CD14-positive monocyte (primary cell): Measurements from ENCODE around the gene TRMT10A. TPM values are rescaled to one million over a fixed set of nuclear protein-coding genes. Genes with fewer than 3 reads are reported as not detected.

ENCODE experiments used
- DNase-seq, 3 donors: peaks; one replicate each; pipeline ENCODE4 v3.0.0-alpha.2; 2011 to 2022
- H2AFZ ChIP-seq: 2 replicates; pipeline ENCODE4 v1.6.0; 2012; ENCODE audit warnings: mild to moderate bottlenecking, low read depth, low read length, inconsistent platforms; ENCODE audit not compliant: insufficient read depth, poor library complexity, severe bottlenecking
- H3K27ac ChIP-seq, 2 donors: 1 replicate in 1 of 2; 2 replicates in 1 of 2; pipeline ENCODE4 v1.5.1; 2012 to 2013; ENCODE audit warnings: low read length in 2 of 2, control low read depth in 1 of 2, inconsistent platforms in 1 of 2, low read depth in 1 of 2, mild to moderate bottlenecking in 1 of 2
- H3K27me3 ChIP-seq, 2 donors: one replicate each; pipeline versions ENCODE4 v1.6.0 to v1.6.1; 2011 to 2013; ENCODE audit warnings: low read length in 2 of 2; ENCODE audit not compliant: control insufficient read depth in 2 of 2, insufficient read depth in 2 of 2
- H3K36me3 ChIP-seq, 2 donors: replicated peaks in 1 of 2; 1 replicate in 1 of 2; 2 replicates in 1 of 2; pipeline versions ENCODE4 v1.5.1 to v1.6.1; 2012 to 2013; ENCODE audit warnings: low read length in 2 of 2, control low read depth in 1 of 2, inconsistent platforms in 1 of 2, mild to moderate bottlenecking in 1 of 2; ENCODE audit not compliant: insufficient read depth in 2 of 2, control insufficient read depth in 1 of 2
- H3K4me1 ChIP-seq, 2 donors: 1 replicate in 1 of 2; 2 replicates in 1 of 2; pipeline versions ENCODE4 v1.5.1 to v1.6.1; 2012 to 2013; ENCODE audit warnings: low read length in 2 of 2, control low read depth in 1 of 2, inconsistent platforms in 1 of 2, mild to moderate bottlenecking in 1 of 2, moderate library complexity in 1 of 2; ENCODE audit not compliant: insufficient read depth in 2 of 2, control insufficient read depth in 1 of 2
- H3K4me2 ChIP-seq: replicated peaks from 2 replicates; pipeline ENCODE3; 2012; ENCODE audit warnings: low read length, moderate library complexity, mild to moderate bottlenecking; ENCODE audit not compliant: poor library complexity, severe bottlenecking; ENCODE audit errors: extremely low read depth
- H3K4me3 ChIP-seq, 3 experiments: fragments of 200-600 bp in 1 of 3; sonication (generic) in 1 of 3; replicated peaks in 1 of 3; 1 replicate in 2 of 3; 2 replicates in 1 of 3; pipeline ENCODE4 v1.5.1; 2011 to 2013; ENCODE audit warnings: low read length in 3 of 3, mild to moderate bottlenecking in 3 of 3, control low read depth in 2 of 3, low read depth in 2 of 3, inconsistent platforms in 1 of 3, moderate library complexity in 1 of 3
- H3K79me2 ChIP-seq: 2 replicates; pipeline ENCODE4 v1.6.0; 2012; ENCODE audit warnings: mild to moderate bottlenecking, control low read depth, inconsistent platforms, low read length, moderate library complexity; ENCODE audit not compliant: insufficient read depth
- H3K9ac ChIP-seq: 2 replicates; pipeline ENCODE4 v1.6.0; 2017; ENCODE audit warnings: low read length, mild to moderate bottlenecking; ENCODE audit not compliant: insufficient read depth, poor library complexity, severe bottlenecking
- H3K9me3 ChIP-seq, 2 donors: replicated peaks in 1 of 2; 1 replicate in 1 of 2; 2 replicates in 1 of 2; pipeline versions ENCODE4 v1.5.1 to v1.6.1; 2012 to 2013; ENCODE audit warnings: low read length in 2 of 2, control low read depth in 1 of 2; ENCODE audit not compliant: control insufficient read depth in 1 of 2, insufficient read depth in 1 of 2
- H4K20me1 ChIP-seq: 2 replicates; pipeline ENCODE4 v1.6.0; 2012; ENCODE audit warnings: mild to moderate bottlenecking, low read length, control low read depth, moderate library complexity; ENCODE audit not compliant: insufficient read depth
- H3K27ac Mint-ChIP-seq, 7 donors: one replicate each; pipeline ENCODE4 v1.8.0; 2020; ENCODE audit warnings: mild to moderate bottlenecking in 7 of 7, mixed read lengths in 7 of 7, moderate library complexity in 6 of 7, inconsistent platforms in 2 of 7
- H3K27me3 Mint-ChIP-seq, 3 donors: one replicate each; pipeline ENCODE4 v1.8.0; 2021 to 2022; ENCODE audit warnings: low read depth in 3 of 3, mild to moderate bottlenecking in 3 of 3, mixed read lengths in 3 of 3, moderate library complexity in 3 of 3, inconsistent platforms in 1 of 3
- H3K36me3 Mint-ChIP-seq, 2 donors: one replicate each; pipeline ENCODE4 v1.8.0; 2020; ENCODE audit warnings: mixed read lengths in 2 of 2, inconsistent platforms in 1 of 2, mild to moderate bottlenecking in 1 of 2
- H3K4me1 Mint-ChIP-seq: one replicate; pipeline ENCODE4 v1.8.0; 2020; ENCODE audit warnings: mild to moderate bottlenecking, mixed read lengths
- H3K4me3 Mint-ChIP-seq, 2 donors: one replicate each; pipeline ENCODE4 v1.8.0; 2020; ENCODE audit warnings: mild to moderate bottlenecking in 2 of 2, mixed read lengths in 2 of 2, moderate library complexity in 1 of 2
- H3K9me3 Mint-ChIP-seq, 7 donors: one replicate each; pipeline ENCODE4 v1.8.0; 2020 to 2022; ENCODE audit warnings: mixed read lengths in 7 of 7, mild to moderate bottlenecking in 6 of 7, moderate library complexity in 6 of 7, inconsistent platforms in 2 of 7
- WGBS: methylation state at CpG from one replicate; pipeline ENCODE4 v1.1.5; 2013; ENCODE audit warnings: missing lambda C conversion rate; ENCODE audit not compliant: insufficient coverage; 5-methylcytosine and 5-hydroxymethylcytosine counted together
- intact Hi-C, 2 donors: fragments of 100-400 bp; cut with micrococcal nuclease; formaldehyde crosslinking; loops; one replicate each; pipeline versions ENCODE4 v1.15.0 to v1.15.1; 2023
- polyA plus RNA-seq, 3 donors: library from polyadenylated mRNA; depleted of rRNA in 1 of 3; unstranded in 2 of 3; stranded (reverse) in 1 of 3; fragments of 300-500 nt in 2 of 3; fragments of >200 nt in 1 of 3; fragmentation: Illumina TruSeq in 2 of 3; gene quantifications; 1 replicate in 2 of 3; 2 replicates in 1 of 3; pipeline ENCODE4 v1.2.3, GENCODE V29; 2012 to 2021
- TF ChIP-seq, protein P1 (sequence below): fragments of 200-600 bp; IDR thresholded peaks from one replicate; pipeline ENCODE4 v1.8.0; 2022; ENCODE audit warnings: antibody characterized with exemption, mild to moderate bottlenecking

The TRMT10A gene
- polyA plus RNA-seq, 3 donors: 1.6 to 3.9 (median 3.4) TPM

DNA sequence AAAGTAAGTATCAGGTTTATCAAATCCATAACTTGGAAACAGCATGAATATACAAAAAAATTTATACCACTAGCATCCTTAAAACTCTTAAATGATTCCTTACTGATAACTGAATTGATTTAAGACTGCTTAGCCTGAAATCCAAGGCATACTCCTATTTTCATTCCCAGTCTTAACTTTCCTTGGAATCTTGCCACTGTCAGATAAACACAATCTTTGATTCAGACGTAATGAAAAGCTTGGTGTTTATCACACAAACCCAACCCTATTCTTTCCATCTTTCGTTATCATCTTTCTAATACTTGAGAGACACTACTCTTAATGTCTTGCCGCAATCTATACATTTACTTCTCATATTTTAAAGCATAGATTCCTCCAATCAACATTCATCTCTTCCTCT lies 33.9 kb downstream of the TRMT10A start:
- Histone ChIP-seq H3K9me3 (no peaks in the 10 kb centered on the region), H4K20me1 (no peaks in the 10 kb centered on the region), H3K4me2 (no peak overlapping the region), H3K27ac (no peak overlapping the region), H3K27me3 (no peaks in the 10 kb centered on the region), H3K4me3 (no peak overlapping the region), H3K4me1 (no peaks in the 10 kb centered on the region), H3K36me3 (no peaks in the 10 kb centered on the region), H2AFZ (no peak overlapping the region), H3K9ac (no peak overlapping the region), H3K79me2 (no peaks in the 10 kb centered on the region)
- peaks cover 0 to 6% (median 0%) of the 10 kb centered on the region in 7 donors for H3K9me3 Mint-ChIP-seq
- intact Hi-C loops: no loop called here
- H3K27me3 Mint-ChIP-seq: peaks cover 0 to 8% (median 0%) of the 10 kb centered on the region in 3 donors
- WGBS: 88% methylated on average over 2 of the region's 3 CpGs
- no peak overlapping the region for H3K27ac Mint-ChIP-seq
- no peak for DNase-seq
- TF ChIP-seq, protein P1, sequence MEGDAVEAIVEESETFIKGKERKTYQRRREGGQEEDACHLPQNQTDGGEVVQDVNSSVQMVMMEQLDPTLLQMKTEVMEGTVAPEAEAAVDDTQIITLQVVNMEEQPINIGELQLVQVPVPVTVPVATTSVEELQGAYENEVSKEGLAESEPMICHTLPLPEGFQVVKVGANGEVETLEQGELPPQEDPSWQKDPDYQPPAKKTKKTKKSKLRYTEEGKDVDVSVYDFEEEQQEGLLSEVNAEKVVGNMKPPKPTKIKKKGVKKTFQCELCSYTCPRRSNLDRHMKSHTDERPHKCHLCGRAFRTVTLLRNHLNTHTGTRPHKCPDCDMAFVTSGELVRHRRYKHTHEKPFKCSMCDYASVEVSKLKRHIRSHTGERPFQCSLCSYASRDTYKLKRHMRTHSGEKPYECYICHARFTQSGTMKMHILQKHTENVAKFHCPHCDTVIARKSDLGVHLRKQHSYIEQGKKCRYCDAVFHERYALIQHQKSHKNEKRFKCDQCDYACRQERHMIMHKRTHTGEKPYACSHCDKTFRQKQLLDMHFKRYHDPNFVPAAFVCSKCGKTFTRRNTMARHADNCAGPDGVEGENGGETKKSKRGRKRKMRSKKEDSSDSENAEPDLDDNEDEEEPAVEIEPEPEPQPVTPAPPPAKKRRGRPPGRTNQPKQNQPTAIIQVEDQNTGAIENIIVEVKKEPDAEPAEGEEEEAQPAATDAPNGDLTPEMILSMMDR: no peak
- no peak overlapping the region for H3K4me3 Mint-ChIP-seq
- H3K4me1 Mint-ChIP-seq: no peaks in the 10 kb centered on the region
- no peaks in the 10 kb centered on the region for H3K36me3 Mint-ChIP-seq

DNA sequence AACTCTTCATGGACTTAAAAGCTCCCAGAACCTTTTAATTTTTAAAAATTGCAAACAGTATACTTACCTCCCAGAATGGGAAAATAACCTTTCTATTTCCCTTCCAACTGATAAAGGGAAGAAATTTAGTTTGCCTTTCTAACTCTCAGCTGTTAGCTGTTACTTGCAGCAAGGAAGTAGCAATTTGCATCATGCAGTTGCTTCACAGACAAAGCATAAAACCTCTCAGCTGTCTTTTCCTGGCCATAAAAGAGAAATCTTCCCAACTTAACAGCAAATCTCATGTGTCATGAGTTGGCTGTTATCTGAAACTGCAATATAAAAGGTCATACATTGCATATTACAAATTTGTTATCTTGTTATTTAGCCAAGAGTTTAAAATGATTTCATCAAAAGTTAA lies 34.6 kb downstream of the TRMT10A start:
- Mint-ChIP-seq H3K27ac (no peak overlapping the region), H3K4me1 (no peaks in the 10 kb centered on the region), H3K9me3 (peaks cover 0 to 6% (median 0%) of the 10 kb centered on the region in 7 donors), H3K4me3 (no peak overlapping the region), H3K27me3 (peaks cover 0 to 8% (median 0%) of the 10 kb centered on the region in 3 donors), H3K36me3 (no peaks in the 10 kb centered on the region)
- H3K27me3 ChIP-seq: no peaks in the 10 kb centered on the region
- no peaks in the 10 kb centered on the region for H3K36me3 ChIP-seq
- no peak overlapping the region for H2AFZ ChIP-seq
- H3K4me3 ChIP-seq: no peak overlapping the region
- no peak overlapping the region for H3K4me2 ChIP-seq
- no peaks in the 10 kb centered on the region for H3K9me3 ChIP-seq
- H3K9ac ChIP-seq: no peak overlapping the region
- TF ChIP-seq, protein P1: no peak
- intact Hi-C loops: no loop called here
- DNase-seq: no peak
- no peaks in the 10 kb centered on the region for H4K20me1 ChIP-seq
- H3K27ac ChIP-seq: no peak overlapping the region
- no peaks in the 10 kb centered on the region for H3K4me1 ChIP-seq
- H3K79me2 ChIP-seq: no peaks in the 10 kb centered on the region
